Activated CD4-positive, alpha-beta T cell treated with anti-CD3 and anti-CD28 coated beads, Interleukin-2, amount 10 ng/mL, durations not matched to agents 7 days and 5 days (primary cell): ENCODE results near the gene CD1D. TPM values are rescaled to one million over a fixed set of nuclear protein-coding genes. Genes with fewer than 3 reads are reported as not detected.
"Not testable (repeated sequence)": the region's sequence is repeated elsewhere in the genome, so short reads cannot be mapped to it uniquely, and the experiment has no call there.

Experiments used
- CTCF ChIA-PET: fragments of 350-600 bp; sonication (Branson Sonifier 250); formaldehyde crosslinking; loops from one replicate; lab custom pipeline; 2021; ENCODE audit warnings: antibody characterized with exemption; lab: Charles Lee
- POLR2A ChIA-PET: fragments of 350-600 bp; sonication (Branson Sonifier 250); formaldehyde crosslinking; loops from one replicate; lab custom pipeline; 2021; ENCODE audit warnings: antibody characterized with exemption; lab: Charles Lee
- DNase-seq: peaks from one replicate; pipeline ENCODE4 v3.0.0-alpha.2; 2020
- H3K27ac Mint-ChIP-seq: one replicate; pipeline ENCODE4 v1.8.0; 2021; ENCODE audit warnings: mild to moderate bottlenecking, moderate library complexity, mixed read lengths
- H3K27me3 Mint-ChIP-seq: one replicate; pipeline ENCODE4 v1.8.0; 2021; ENCODE audit warnings: mixed read lengths
- H3K36me3 Mint-ChIP-seq: one replicate; pipeline ENCODE4 v1.8.0; 2021; ENCODE audit warnings: low read depth, mixed read lengths
- H3K4me1 Mint-ChIP-seq: one replicate; pipeline ENCODE4 v1.8.0; 2021; ENCODE audit warnings: mixed read lengths
- H3K4me3 Mint-ChIP-seq: one replicate; pipeline ENCODE4 v1.8.0; 2021; ENCODE audit warnings: mild to moderate bottlenecking, moderate library complexity, mixed read lengths
- H3K9me3 Mint-ChIP-seq: one replicate; pipeline ENCODE4 v1.8.0; 2021; ENCODE audit warnings: mixed read lengths
- total RNA-seq, 2 experiments: library from RNA; stranded (reverse); gene quantifications; one replicate each; pipeline ENCODE4 v1.2.3, GENCODE V29; 2021

The CD1D gene
- total RNA-seq, 2 experiments from 2014 or later: not detected

GRCh38 chr1:158153179-158153578 is 27.5 kb upstream of the CD1D start:
- Mint-ChIP-seq H3K27ac (no peak overlapping the region), H3K4me3 (no peak overlapping the region), H3K9me3 (no peaks in the 10 kb centered on the region), H3K36me3 (no peaks in the 10 kb centered on the region), H3K27me3 (peaks cover 10% of the 10 kb centered on the region), H3K4me1 (peaks cover 15% of the 10 kb centered on the region)
- DNase-seq: no peak
- ChIA-PET POLR2A (no interaction called here), CTCF (no interaction called here)

- Mint-ChIP-seq H3K9me3 (no peaks in the 10 kb centered on the region), H3K27ac (no peak overlapping the region), H3K4me3 (no peak overlapping the region), H3K36me3 (no peaks in the 10 kb centered on the region), H3K27me3 (peaks cover 10% of the 10 kb centered on the region), H3K4me1 (peaks cover 13% of the 10 kb centered on the region)
- no peak for DNase-seq
- ChIA-PET CTCF (interaction anchor here (1.2 kb wide), 1 partner anchor 29 kb away, joined by 3 read pairs; no protein-coding TSS in a partner anchor), POLR2A (no interaction called here)
Measured at GRCh38 chr1:158153746-158154444, 26.8 kb upstream of the CD1D start.

DNA sequence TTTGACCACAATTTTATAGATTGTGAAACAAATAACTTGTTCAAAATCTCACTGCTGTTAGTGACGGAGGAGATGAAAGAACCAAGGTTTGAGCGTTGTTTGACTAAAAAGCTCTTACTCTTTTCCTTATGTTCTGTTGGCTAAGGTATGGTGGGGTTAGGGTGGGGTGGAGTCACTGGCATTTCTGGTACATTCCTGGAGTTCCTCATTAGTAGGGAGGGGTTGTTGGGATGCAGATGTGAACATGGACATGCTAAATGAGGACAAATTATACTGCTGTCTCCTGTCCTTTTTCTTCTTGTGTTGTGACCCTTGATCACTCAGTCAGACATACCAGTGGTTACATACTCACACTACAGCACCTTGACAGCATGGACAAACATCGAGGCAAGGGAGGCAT is 26.2 kb upstream of the CD1D start:
- Mint-ChIP-seq H3K27me3 (peaks cover 10% of the 10 kb centered on the region), H3K4me1 (peaks cover 13% of the 10 kb centered on the region), H3K36me3 (no peaks in the 10 kb centered on the region), H3K27ac (no peak overlapping the region), H3K9me3 (no peaks in the 10 kb centered on the region), H3K4me3 (no peak overlapping the region)
- POLR2A ChIA-PET: no interaction called here
- DNase-seq: no peak
- CTCF ChIA-PET: interaction anchor here (1.2 kb wide), 1 partner anchor 30 kb away, joined by 3 read pairs; no protein-coding TSS in a partner anchor

DNA sequence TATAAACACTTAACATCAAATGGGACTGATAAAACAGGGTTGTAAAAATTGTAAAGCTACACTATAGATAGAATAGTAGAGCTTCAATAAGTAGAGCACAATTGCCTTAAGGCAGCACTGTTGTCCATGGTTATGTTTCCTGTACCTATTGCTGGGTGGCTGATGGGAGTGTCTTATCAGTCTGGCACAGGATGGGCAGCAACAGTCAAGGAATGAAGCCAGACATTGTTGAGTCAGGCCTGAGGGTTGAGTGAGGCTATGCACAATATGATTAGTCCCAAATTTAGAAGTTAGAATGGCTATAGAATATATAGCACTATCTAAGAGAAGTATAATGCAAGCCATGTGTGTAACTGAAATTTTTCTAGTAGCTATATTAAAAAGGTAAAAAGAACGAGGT is 25.0 kb upstream of the CD1D start:
- no peaks in the 10 kb centered on the region for H3K9me3 Mint-ChIP-seq
- ChIA-PET POLR2A (no interaction called here), CTCF (no interaction called here)
- no peak overlapping the region for H3K4me3 Mint-ChIP-seq
- H3K36me3 Mint-ChIP-seq: no peaks in the 10 kb centered on the region
- H3K4me1 Mint-ChIP-seq: peaks cover 3% of the 10 kb centered on the region
- no peak for DNase-seq
- H3K27ac Mint-ChIP-seq: no peak overlapping the region
- peaks cover 12% of the 10 kb centered on the region for H3K27me3 Mint-ChIP-seq

DNA sequence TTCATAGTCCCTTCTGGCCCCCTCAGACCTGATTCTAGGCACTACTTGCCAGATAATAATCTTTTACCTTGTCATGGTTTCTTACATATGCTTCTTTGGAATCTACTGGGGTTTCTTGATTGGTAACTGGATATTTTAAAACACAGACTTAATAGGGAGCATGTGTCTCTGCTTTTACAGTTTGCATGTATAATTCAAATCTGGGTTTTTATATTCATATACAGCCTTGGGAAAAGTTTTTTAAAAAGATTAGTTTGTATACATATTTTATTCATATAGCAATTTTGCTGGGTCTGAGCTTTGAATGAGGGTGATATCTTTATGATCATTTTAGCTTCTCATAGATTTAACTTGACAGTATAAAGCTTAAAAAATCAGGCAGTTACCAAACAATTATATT is 21.1 kb upstream of the CD1D start:
- peaks cover 27% of the 10 kb centered on the region for H3K27me3 Mint-ChIP-seq

GRCh38 chr1:158161446-158161845 is 19.2 kb upstream of the CD1D start:
- Mint-ChIP-seq H3K27me3 (peaks cover 23% of the 10 kb centered on the region), H3K27ac (no peak overlapping the region), H3K9me3 (no peaks in the 10 kb centered on the region), H3K4me3 (no peak overlapping the region), H3K4me1 (peaks cover 5% of the 10 kb centered on the region), H3K36me3 (no peaks in the 10 kb centered on the region)
- no peak for DNase-seq
- ChIA-PET CTCF (interaction anchor here (1.0 kb wide), 1 partner anchor 13 kb away, joined by 3 read pairs; no protein-coding TSS in a partner anchor), POLR2A (no interaction called here)

More for the DNA sequence above, 21.1 kb upstream of the CD1D start:
- H3K27ac Mint-ChIP-seq: no peak overlapping the region
- H3K9me3 Mint-ChIP-seq: no peaks in the 10 kb centered on the region
- H3K36me3 Mint-ChIP-seq: no peaks in the 10 kb centered on the region
- ChIA-PET POLR2A (no interaction called here), CTCF (interaction anchor here (0.6 kb wide), 1 partner anchor 799 kb away, joined by 3 read pairs; no protein-coding TSS in a partner anchor)
- no peak overlapping the region for H3K4me3 Mint-ChIP-seq
- no peak for DNase-seq
- H3K4me1 Mint-ChIP-seq: peaks cover 5% of the 10 kb centered on the region

GRCh38 chr1:158163000-158163947 is 17.4 kb upstream of the CD1D start:
- ChIA-PET POLR2A (no interaction called here), CTCF (interaction anchor here (0.7 kb wide), 1 partner anchor 41 kb away, joined by 4 read pairs; no protein-coding TSS in a partner anchor)
- peaks cover 5% of the 10 kb centered on the region for H3K4me1 Mint-ChIP-seq
- no peak overlapping the region for H3K27ac Mint-ChIP-seq
- H3K27me3 Mint-ChIP-seq: peaks cover 32% of the 10 kb centered on the region
- no peak for DNase-seq
- no peaks in the 10 kb centered on the region for H3K36me3 Mint-ChIP-seq
- H3K4me3 Mint-ChIP-seq: no peak overlapping the region
- H3K9me3 Mint-ChIP-seq: no peaks in the 10 kb centered on the region

- ChIA-PET POLR2A (no interaction called here), CTCF (interaction anchor here (0.6 kb wide), 1 partner anchor 992 kb away, joined by 3 read pairs; no protein-coding TSS in a partner anchor)
- no peak overlapping the region for H3K27ac Mint-ChIP-seq
- no peak for DNase-seq
- peaks cover 24% of the 10 kb centered on the region for H3K27me3 Mint-ChIP-seq
- no peaks in the 10 kb centered on the region for H3K4me1 Mint-ChIP-seq
- H3K9me3 Mint-ChIP-seq: no peaks in the 10 kb centered on the region
- no peaks in the 10 kb centered on the region for H3K36me3 Mint-ChIP-seq
- H3K4me3 Mint-ChIP-seq: no peak overlapping the region
Measured at GRCh38 chr1:158169105-158169504, 11.6 kb upstream of the CD1D start.

DNA sequence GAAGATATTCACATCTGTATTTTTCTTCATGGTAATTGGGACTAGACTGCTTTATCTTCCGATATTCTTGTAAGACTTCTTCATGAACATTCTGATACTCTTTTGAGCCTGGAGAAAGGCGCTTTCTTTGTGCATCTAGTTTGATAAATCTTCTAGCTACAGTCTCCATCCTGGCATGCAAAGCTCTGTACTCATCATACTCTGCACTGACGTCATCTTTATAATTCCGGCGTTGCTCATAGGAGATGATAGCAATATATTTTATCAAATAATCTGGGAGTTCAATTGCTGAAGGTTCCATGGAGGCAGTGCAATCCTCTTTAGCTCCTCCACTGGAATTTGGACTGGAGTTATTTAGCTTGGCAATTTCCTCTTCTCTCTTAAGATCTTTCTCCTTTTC is 4.8 kb upstream of the CD1D start:
- CTCF ChIA-PET: interaction anchor here (0.9 kb wide), 1 partner anchor 38 kb away, joined by 3 read pairs; no protein-coding TSS in a partner anchor
- not testable (repeated sequence) for H3K9me3 Mint-ChIP-seq

DNA sequence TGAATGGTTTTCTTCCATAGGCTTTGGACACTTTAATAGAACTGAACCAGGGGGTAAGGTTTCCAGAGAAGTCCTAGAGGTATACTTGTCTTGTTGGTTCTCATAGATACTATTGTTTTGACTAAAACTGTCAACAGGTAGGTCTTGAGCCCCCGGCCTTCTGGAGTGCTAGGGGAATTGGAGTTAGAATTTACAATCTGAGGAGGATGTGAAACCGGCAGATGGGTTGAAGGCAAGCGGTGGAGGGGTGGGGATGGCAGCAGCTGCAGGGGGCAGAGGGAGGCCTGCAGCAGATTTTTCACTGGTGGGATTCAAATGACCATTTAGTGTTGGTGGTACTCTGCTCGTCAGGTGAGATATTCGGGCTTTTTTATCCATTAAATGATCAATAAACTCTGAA is 4.3 kb upstream of the CD1D start:
- H3K9me3 Mint-ChIP-seq: no peaks in the 10 kb centered on the region
- no peak overlapping the region for H3K27ac Mint-ChIP-seq
- peaks cover 2% of the 10 kb centered on the region for H3K36me3 Mint-ChIP-seq
- H3K4me1 Mint-ChIP-seq: peaks cover 18% of the 10 kb centered on the region
- ChIA-PET POLR2A (no interaction called here), CTCF (interaction anchor here (0.9 kb wide), 1 partner anchor 37 kb away, joined by 3 read pairs; no protein-coding TSS in a partner anchor)
- peaks cover 53% of the 10 kb centered on the region for H3K27me3 Mint-ChIP-seq
- DNase-seq: no peak
- H3K4me3 Mint-ChIP-seq: no peak overlapping the region

More for the DNA sequence above, 4.8 kb upstream of the CD1D start:
- POLR2A ChIA-PET, H3K4me3 Mint-ChIP-seq, H3K27ac Mint-ChIP-seq, DNase-seq, H3K36me3 Mint-ChIP-seq: not testable (repeated sequence)
- peaks cover 14% of the 10 kb centered on the region for H3K4me1 Mint-ChIP-seq
- peaks cover 50% of the 10 kb centered on the region for H3K27me3 Mint-ChIP-seq

DNA sequence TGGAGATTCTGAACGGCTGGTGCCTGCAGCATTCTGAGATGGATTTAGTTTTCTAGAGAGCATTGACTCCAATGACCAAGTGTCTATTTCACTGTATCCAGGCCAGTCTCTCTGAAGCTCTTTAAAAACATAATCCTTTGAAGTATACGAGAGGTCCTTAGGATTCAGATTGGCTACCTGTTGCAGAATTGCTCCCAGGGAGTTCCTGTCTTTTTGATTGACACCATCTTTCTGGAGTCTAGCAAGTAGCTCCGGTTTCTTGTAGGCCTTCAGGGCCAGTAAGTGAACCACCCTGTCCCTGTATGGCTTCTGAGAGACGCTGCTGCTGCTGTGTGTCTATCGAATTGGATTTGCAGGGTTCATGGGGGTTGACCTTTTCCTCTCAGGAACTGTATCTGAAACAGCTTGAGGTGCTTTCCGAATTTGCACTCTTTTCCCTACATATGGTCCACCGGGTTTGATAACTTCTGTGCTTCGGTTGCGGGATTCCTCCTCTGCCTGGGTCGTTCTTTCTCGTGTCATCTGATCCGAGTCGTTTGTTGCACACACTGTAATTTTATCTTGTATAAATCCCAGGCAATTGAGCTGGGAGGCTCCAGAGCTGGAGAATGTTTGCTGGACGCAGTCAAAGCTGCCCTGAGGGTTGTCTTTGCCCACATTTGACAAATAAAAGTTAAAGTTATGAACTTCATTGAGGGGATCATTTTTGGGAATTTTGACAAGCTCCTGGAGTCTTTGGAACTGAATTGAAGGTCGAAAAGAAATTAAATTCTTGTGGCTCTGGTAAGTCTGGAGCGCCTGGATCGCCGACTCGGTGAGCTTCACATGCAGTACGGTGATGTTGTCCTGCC is 3.6 kb upstream of the CD1D start:
- H3K27ac Mint-ChIP-seq, POLR2A ChIA-PET, H3K4me3 Mint-ChIP-seq, H3K9me3 Mint-ChIP-seq, H3K36me3 Mint-ChIP-seq, DNase-seq, CTCF ChIA-PET: not testable (repeated sequence)
- H3K27me3 Mint-ChIP-seq: peaks cover 53% of the 10 kb centered on the region
- H3K4me1 Mint-ChIP-seq: peaks cover 23% of the 10 kb centered on the region
